Activated T-cell treated with anti-CD3 and anti-CD28 coated beads, Interleukin-2, amount 50 U/mL, for 4 hours (primary cell): ENCODE measurements around the gene PRCC. TPM values are rescaled to one million over a fixed set of nuclear protein-coding genes. Genes with fewer than 3 reads are reported as not detected.

Experiments used
- ATAC-seq, 2 donors: fragments of 200-7000 bp; cut with Tn5 transposase; one replicate each; pipeline ENCODE4 v1.10.0; 2021
- DNase-seq: peaks from one replicate; pipeline ENCODE4 v3.0.0-alpha.2; 2020
- H3K27me3 Mint-ChIP-seq: one replicate; pipeline ENCODE4 v1.8.0; 2021; ENCODE audit warnings: low read depth, mixed read lengths
- H3K36me3 Mint-ChIP-seq: one replicate; pipeline ENCODE4 v1.8.0; 2022; ENCODE audit warnings: mixed read lengths; ENCODE audit not compliant: insufficient read depth
- H3K4me1 Mint-ChIP-seq: one replicate; pipeline ENCODE4 v1.8.0; 2021; ENCODE audit warnings: low read depth, mixed read lengths
- H3K4me3 Mint-ChIP-seq: one replicate; pipeline ENCODE4 v1.8.0; 2021; ENCODE audit warnings: mild to moderate bottlenecking, moderate library complexity, mixed read lengths
- H3K9me3 Mint-ChIP-seq: one replicate; pipeline ENCODE4 v1.8.0; 2021; ENCODE audit warnings: mixed read lengths
- total RNA-seq, 3 donors: library from RNA; stranded (reverse); gene quantifications; one replicate each; pipeline ENCODE4 v1.2.1, GENCODE V29; 2021

Gene PRCC, protein sequence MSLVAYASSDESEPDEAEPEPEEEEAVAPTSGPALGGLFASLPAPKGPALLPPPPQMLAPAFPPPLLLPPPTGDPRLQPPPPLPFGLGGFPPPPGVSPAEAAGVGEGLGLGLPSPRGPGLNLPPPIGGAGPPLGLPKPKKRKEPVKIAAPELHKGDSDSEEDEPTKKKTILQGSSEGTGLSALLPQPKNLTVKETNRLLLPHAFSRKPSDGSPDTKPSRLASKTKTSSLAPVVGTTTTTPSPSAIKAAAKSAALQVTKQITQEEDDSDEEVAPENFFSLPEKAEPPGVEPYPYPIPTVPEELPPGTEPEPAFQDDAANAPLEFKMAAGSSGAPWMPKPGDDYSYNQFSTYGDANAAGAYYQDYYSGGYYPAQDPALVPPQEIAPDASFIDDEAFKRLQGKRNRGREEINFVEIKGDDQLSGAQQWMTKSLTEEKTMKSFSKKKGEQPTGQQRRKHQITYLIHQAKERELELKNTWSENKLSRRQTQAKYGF
- 100 to 1,000 TPM; 108 to 111 (median 111) TPM for total RNA-seq

DNA sequence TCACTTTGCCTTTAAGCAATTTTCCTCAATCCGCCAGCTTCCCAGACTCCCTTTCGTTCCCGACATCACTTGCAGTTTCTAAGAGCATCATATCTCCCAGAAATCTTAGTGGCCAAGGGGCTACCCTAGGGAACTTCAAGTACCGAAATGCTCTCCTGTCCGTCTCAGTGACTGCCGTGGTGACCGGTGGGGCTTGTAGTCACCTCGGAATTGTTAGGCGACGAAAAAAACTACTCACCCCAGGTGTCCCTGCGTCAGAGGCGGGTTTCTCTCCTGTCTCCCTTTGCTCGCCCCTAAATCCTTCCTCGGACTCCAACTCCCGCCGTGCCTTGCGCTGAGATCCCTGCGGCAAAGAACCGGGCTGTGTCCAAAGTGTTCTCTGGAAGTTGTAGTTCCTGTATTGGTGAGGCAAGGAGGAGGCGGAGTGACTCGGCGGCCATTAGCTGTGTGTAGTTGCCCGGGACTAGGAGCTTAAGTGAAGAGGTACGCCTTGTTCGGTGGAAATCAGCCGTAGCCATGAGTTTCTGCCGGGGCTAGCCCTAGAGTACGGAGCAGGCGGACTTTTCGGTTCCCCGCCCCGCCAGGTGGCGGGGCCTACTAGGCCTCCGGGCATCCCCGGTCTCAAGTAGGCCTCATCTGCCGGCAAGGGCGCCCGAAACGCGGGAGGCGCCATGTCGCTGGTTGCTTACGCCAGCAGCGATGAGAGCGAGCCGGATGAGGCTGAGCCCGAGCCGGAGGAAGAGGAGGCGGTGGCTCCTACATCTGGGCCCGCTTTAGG is at the start of gene PRCC:
PRCC (plus strand) TSS at position 435 of the 778 bp plus-strand sequence; CDS start at position 672, 237 bp downstream.
- H3K36me3 Mint-ChIP-seq: peaks cover 25% of the 10 kb centered on the region
- DNase-seq: peak; percentile 93
- no peaks in the 10 kb centered on the region for H3K27me3 Mint-ChIP-seq
- peaks cover 36% of the 10 kb centered on the region for H3K4me1 Mint-ChIP-seq
- no peak within 1 kb of the TSS for H3K4me3 Mint-ChIP-seq
- ATAC-seq: peak; percentile 95 to 97
- no peaks in the 10 kb centered on the region for H3K9me3 Mint-ChIP-seq

DNA sequence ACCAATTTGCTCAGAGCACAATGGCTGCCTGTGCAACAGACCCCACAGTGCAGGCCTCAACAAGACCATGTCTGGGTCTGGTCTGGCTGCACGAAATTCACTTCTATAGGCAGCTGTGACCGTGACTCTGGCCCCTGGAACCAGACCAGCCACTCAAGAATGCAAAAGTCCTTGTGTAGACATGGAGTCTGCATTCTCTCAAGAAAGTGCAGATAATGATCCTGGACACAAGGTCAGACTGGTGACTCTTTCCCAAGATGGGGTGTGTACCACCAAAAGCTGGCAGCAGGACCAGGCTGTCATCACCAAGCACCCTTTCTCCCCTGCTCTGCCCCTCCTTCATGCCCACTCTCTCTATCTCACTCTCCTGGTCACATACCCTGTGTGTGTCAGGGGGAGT is 46.2 kb upstream of the PRCC start:
- ATAC-seq (no peak), DNase-seq (no peak)
- Mint-ChIP-seq H3K36me3 (peaks cover 29% of the 10 kb centered on the region), H3K9me3 (no peaks in the 10 kb centered on the region), H3K4me3 (no peak overlapping the region), H3K4me1 (peaks cover 16% of the 10 kb centered on the region), H3K27me3 (no peaks in the 10 kb centered on the region)

DNA sequence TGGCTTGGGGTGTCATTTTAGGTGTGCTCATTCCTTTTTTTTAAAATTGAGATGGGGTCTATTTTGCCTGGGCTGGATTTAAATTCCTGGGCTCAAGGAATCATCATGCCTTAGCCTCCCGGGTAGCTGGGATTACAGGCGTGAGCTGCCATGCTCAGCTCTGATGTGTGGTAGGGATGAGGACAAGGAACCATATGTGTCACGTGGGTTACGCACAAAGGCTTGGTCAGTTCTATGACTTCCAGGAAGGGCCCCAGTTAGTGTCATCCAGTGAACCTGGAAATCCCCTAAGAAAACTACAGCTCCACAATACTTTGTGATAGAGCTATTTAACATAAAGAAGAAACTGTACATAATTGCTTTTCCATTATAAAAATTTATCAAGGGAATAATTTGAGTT is 45.8 kb upstream of the PRCC start:
- H3K4me1 Mint-ChIP-seq: peaks cover 16% of the 10 kb centered on the region
- no peaks in the 10 kb centered on the region for H3K9me3 Mint-ChIP-seq
- DNase-seq (no peak), ATAC-seq (no peak)
- H3K36me3 Mint-ChIP-seq: peaks cover 29% of the 10 kb centered on the region
- H3K27me3 Mint-ChIP-seq: no peaks in the 10 kb centered on the region
- H3K4me3 Mint-ChIP-seq: no peak overlapping the region

DNA sequence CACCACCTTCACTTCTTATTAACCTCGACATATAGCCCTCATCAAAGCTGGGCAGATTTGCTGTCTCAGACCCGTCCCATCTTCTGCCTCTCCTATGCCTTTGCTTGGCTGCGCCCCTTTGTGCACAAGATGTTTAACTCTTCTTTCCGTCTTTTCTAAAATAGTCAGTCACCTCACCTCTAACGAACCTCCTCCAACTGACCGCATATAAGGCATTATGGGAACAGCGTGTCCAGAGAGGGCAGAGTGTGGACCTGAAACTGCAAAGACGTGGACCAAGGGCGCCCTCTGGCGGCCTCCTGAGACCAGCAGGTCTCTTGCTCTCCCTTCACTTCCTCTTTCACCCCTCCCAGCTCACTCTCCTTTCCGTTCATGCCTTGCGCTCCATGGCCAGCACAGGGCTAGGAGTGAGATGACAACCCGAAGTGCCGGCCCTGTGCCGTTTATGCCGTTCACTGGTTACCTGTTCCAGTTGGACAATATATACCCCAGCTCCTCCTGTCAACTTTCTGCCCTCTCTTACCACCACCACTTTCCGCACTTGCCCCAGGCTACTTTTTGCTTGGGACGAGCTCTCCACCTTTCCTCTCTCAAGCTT is 41.6 kb upstream of the PRCC start:
- Mint-ChIP-seq H3K4me1 (peaks cover 24% of the 10 kb centered on the region), H3K4me3 (no peak overlapping the region), H3K36me3 (peaks cover 22% of the 10 kb centered on the region), H3K27me3 (no peaks in the 10 kb centered on the region), H3K9me3 (no peaks in the 10 kb centered on the region)
- ATAC-seq (peak; percentile 16 to 20), DNase-seq (peak; percentile 76)

DNA sequence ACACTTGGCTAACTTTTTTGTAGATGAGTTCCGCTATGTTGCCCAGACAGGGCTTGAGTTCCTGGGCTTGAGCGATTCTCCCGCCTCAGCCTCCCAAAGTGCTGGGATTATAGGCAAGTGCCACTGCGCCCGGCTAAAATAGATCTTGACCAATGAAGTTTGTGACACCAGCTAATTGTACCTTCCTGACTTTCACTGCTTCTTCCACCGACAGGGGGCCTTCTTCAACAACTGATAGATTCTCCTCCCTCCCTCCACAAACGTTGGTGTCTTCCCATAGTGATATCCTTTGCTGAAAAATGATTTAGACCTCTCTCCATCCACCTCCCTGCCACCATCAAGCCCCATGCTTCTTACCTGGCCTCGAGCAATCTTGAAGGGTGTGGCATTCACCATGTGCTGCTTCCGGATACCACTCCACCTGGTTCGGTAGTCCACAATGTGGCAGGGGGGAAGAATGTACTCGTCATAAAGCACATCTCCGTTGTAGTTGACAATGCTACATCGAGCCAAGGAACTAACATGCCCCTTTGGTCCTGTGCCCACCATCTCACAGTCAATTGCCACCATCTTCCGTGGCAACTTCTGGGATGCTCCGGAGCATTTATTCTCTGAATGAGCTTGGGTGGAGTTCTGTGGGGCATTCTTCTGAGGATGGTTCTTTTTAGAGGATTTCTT is 40.6 kb upstream of the PRCC start:
- Mint-ChIP-seq H3K36me3 (peaks cover 19% of the 10 kb centered on the region), H3K27me3 (no peaks in the 10 kb centered on the region), H3K4me1 (peaks cover 24% of the 10 kb centered on the region), H3K4me3 (no peak overlapping the region), H3K9me3 (no peaks in the 10 kb centered on the region)
- DNase-seq (peak; percentile 37), ATAC-seq (no peak)

DNA sequence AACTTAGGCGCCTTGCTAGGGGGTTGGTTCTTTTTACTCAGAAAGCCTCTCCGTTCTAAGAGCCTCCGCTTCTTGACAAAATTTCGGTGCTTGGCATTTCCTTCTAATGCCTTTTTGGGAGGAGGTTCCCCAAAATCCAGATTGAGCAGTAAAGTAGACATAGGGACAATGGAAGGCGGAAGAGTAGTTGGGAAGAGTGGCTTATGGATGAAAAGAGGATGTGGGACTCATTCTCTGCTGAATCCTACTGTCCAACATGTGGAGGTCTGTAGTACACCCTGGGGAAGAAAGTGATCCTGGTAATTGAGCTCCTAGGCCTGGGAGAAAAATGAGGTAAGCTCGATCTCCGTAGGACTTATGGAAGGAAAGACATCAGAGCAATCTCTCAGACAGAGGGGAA is 39.8 kb upstream of the PRCC start:
- DNase-seq (no peak), ATAC-seq (no peak)
- Mint-ChIP-seq H3K36me3 (peaks cover 19% of the 10 kb centered on the region), H3K4me3 (no peak overlapping the region), H3K9me3 (no peaks in the 10 kb centered on the region), H3K27me3 (no peaks in the 10 kb centered on the region), H3K4me1 (peaks cover 24% of the 10 kb centered on the region)

DNA sequence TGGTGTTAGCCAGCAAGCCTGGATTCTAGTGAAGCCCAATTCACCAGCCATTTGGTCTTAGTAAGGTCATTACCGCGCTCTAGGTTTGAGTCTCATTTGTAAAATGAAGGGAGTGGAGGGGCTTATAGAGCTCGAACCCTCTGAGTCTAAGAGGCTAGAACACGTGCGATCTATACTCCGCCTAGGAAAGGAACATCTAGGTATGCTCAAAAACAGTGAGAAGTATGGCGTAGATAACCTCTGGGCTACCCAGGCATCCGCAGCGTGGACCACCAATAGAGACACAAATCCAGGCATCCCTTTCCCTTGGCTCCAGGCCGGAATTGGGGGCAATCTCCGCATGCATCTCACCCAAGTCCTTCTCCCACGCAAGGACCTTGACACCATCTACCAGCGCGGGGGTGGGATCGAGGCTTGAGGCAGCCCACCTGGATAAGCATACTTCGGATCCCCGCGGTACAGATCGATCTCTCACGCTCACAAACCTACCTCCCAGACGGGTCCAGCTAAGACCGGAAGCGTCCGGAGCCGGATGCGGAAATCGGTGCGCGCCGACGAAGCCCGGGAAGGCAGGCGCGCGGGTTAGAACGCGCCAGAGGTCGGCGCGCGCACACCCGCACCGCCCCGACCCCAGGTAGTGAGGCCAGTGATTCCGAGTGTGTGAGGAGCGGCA is 39.3 kb upstream of the PRCC start, which contains the start of gene METTL25B:
METTL25B (plus strand) TSS at position 544 of the 673 bp plus-strand sequence. CDS start 636 bp downstream, outside the sequence.
- Mint-ChIP-seq H3K36me3 (peaks cover 21% of the 10 kb centered on the region), H3K4me3 (no peak within 1 kb of the TSS), H3K27me3 (no peaks in the 10 kb centered on the region), H3K9me3 (no peaks in the 10 kb centered on the region), H3K4me1 (peaks cover 24% of the 10 kb centered on the region)
- peak; percentile 77 to 80 for ATAC-seq
- no peak for DNase-seq

DNA sequence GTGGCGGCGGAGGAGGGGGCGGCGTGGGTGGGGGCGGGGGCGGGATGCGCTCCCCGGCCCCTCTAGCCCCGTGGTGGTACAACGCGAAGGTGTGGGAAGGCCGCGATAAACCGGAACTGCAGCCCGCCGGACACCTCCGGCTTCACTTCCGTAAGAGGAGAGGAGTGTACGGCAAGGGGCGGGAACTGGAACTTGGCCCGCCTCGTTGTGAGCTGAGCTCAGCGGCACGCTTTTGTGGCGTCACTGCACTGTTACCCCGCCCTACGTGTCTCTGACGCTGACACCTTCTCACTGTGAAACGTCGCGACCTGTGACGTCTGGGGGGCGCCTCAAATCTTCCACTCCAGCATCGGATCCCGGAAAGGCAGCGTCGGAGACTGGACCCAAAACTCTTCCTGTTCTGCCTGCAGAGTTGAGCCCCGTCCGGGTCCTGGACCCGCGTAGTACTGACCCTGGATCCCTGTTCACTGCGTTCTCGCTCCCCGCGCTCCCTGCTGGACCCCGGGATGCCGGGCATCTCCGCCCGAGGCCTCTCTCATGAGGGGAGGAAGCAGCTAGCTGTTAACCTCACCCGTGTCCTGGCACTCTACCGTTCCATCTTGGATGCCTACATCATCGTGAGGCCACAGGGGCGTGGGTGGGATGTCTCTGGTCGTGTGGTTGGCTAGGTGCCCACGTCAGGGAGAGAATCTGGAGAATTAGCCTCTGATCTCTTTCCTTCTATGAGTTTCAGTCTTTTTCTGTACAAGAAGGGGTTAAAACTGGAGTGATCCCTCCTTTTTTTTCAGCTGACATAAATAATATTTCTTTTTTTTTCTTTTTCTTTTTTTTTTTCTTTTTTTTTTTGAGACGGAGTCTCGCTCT is 38.5 kb upstream of the PRCC start, which contains the start of gene ISG20L2:
ISG20L2 (minus strand) TSS at position 168 of the 864 bp plus-strand sequence. CDS start 1,114 bp downstream, outside the sequence.
- peak; percentile 93 to 94 for ATAC-seq
- Mint-ChIP-seq H3K9me3 (no peaks in the 10 kb centered on the region), H3K4me3 (no peak within 1 kb of the TSS), H3K4me1 (peaks cover 18% of the 10 kb centered on the region), H3K36me3 (peaks cover 14% of the 10 kb centered on the region), H3K27me3 (no peaks in the 10 kb centered on the region)
- peak; percentile 90 for DNase-seq

DNA sequence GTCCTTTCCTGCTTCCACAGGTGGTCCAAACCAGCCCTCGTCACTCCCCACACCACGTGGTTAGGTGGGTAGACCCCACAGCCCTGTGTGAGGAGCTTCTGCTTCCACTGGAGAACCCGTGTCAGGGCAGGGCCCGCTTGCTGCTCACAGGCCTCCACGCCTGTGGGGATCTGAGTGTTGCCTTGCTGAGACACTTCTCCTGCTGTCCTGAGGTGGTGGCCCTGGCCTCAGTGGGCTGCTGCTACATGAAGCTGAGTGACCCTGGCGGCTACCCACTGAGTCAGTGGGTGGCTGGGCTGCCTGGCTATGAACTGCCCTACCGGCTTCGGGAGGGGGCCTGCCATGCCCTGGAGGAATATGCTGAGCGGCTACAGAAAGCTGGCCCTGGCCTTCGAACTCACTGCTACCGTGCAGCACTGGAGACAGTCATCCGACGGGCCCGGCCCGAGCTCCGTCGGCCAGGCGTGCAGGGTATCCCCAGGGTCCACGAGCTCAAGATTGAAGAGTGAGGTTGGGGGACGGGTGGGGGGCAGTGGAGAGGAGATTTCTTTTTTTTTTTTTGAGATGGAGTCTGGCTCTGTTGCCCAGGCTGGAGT is 33.2 kb upstream of the PRCC start:
- Mint-ChIP-seq H3K36me3 (peaks cover 12% of the 10 kb centered on the region), H3K4me1 (peaks cover 13% of the 10 kb centered on the region), H3K9me3 (no peaks in the 10 kb centered on the region), H3K4me3 (no peak overlapping the region), H3K27me3 (no peaks in the 10 kb centered on the region)
- ATAC-seq (no peak), DNase-seq (no peak)

DNA sequence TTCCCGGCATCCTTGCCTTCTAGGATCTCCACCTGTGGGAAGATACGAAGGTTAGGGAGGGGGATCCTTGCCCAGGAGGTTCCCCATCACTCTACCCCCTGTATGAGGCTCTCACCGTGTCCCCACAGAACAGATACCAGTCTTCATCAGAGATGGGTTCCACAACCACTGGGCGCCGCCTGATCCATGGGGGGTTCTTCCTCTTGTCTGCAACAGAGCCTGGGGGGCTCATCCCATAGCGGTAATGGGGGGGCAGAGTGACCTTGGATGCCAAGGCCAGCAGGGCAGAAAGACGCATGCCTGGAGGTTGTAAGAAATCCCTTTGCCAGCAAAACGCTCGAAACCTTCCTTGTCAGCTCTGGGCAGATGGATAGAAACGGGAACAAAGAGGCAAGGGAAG is 28.9 kb upstream of the PRCC start:
- Mint-ChIP-seq H3K4me3 (no peak overlapping the region), H3K4me1 (peaks cover 21% of the 10 kb centered on the region), H3K27me3 (no peaks in the 10 kb centered on the region), H3K9me3 (no peaks in the 10 kb centered on the region), H3K36me3 (peaks cover 22% of the 10 kb centered on the region)
- no peak for ATAC-seq
- DNase-seq: no peak

DNA sequence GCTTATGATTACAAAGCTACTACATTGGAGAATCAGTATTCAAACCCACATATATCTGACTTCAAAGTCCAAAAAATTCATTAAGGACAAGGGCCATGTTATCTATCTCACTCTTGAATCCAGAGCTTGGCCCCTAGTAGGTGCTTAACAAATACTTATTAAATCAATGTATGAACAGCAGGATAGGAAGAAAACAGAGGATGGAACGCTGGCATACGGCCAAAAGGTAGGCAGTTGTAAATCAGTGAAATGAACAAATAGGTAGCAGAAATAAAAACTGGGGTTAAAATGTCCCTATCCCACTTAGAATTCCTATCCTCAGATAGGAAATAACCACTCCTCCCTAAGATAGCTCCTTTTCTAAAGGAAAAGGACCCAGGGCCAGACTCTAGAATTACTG is 28.4 kb upstream of the PRCC start:
- peaks cover 21% of the 10 kb centered on the region for H3K4me1 Mint-ChIP-seq
- H3K9me3 Mint-ChIP-seq: no peaks in the 10 kb centered on the region
- peak overlapping the region; percentile 14 for H3K4me3 Mint-ChIP-seq
- peaks cover 26% of the 10 kb centered on the region for H3K36me3 Mint-ChIP-seq
- H3K27me3 Mint-ChIP-seq: no peaks in the 10 kb centered on the region
- DNase-seq (no peak), ATAC-seq (no peak)

DNA sequence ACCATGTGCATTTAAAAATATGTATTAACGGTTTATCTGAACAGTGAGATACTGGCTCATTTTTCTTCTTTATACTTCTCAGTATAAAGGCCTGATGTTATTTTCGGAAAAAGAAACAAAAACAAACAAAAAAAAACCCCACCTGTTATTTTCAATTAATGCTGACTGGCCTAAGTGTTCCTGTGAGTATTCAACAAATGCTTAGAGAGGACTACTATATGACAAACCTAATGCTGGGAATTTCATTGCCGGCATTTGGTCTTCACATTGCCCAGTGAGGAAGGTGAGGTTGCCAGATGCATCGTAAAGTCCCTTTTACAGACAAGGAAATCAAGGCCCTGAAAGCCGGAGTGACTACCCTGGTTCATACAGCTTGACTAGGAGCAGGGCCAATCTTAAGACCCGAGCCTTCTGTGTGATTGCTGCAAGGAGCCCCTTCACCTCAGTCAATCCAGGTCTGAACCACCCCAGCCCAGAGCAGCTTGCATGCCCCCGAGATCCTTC is 27.0 kb upstream of the PRCC start:
- Mint-ChIP-seq H3K4me1 (peaks cover 24% of the 10 kb centered on the region), H3K4me3 (peak overlapping the region; percentile 92), H3K36me3 (peaks cover 28% of the 10 kb centered on the region), H3K27me3 (no peaks in the 10 kb centered on the region), H3K9me3 (no peaks in the 10 kb centered on the region)
- peak in 1 of 2 donors; percentile 23 for ATAC-seq
- no peak for DNase-seq
